SK-N-SH (cell line): Measurements from ENCODE around the gene GALNT5.

Source experiments
- JUND ChIP-seq: IDR thresholded peaks from 2 replicates; pipeline ENCODE4 v1.4.0; 2012
- TF ChIP-seq, protein P1 (sequence below): fragments of 200-600 bp; sonication (generic); IDR thresholded peaks from 2 replicates; pipeline ENCODE4 v1.6.1; 2017; ENCODE audit warnings: antibody characterized with exemption, mild to moderate bottlenecking, moderate library complexity

DNA sequence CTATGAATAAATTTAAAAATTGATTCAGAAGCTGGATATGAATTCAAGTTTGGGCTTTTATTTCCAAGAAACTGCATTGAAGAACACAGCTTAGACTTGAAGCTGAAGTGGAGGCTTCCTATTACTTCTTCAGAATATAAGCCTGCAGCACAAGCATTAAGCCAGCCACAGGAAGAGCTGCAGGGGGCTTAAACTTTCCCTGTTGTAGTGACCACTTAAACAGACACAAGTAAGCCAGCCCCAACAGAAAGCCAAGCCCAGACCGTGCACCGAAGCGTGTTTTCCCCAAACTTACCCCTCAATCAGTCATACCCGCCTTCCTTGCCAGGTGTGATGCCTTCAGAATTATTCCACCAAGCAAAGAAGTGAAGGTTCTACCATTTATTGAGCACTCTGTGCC is 39.5 kb downstream of the GALNT5 start:
- TF ChIP-seq, protein P1, sequence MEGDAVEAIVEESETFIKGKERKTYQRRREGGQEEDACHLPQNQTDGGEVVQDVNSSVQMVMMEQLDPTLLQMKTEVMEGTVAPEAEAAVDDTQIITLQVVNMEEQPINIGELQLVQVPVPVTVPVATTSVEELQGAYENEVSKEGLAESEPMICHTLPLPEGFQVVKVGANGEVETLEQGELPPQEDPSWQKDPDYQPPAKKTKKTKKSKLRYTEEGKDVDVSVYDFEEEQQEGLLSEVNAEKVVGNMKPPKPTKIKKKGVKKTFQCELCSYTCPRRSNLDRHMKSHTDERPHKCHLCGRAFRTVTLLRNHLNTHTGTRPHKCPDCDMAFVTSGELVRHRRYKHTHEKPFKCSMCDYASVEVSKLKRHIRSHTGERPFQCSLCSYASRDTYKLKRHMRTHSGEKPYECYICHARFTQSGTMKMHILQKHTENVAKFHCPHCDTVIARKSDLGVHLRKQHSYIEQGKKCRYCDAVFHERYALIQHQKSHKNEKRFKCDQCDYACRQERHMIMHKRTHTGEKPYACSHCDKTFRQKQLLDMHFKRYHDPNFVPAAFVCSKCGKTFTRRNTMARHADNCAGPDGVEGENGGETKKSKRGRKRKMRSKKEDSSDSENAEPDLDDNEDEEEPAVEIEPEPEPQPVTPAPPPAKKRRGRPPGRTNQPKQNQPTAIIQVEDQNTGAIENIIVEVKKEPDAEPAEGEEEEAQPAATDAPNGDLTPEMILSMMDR, result no peak
- no peak for TF ChIP-seq JUND
